Dermis blood vessel endothelial cell (primary cell): ENCODE data around the gene RASSF8. TPM values are rescaled to one million over a fixed set of nuclear protein-coding genes. Genes with fewer than 3 reads are reported as not detected.
A peak's percentile ranks its signal among the peaks of the same experiment; 100 is the strongest.

ENCODE experiments used
- DNase-seq: peaks from one replicate; pipeline ENCODE4 v3.0.0; 2010
- total RNA-seq: library from RNA; depleted of rRNA; stranded (reverse); fragments of >200 nt; gene quantifications from 2 replicates; pipeline ENCODE4 v1.2.3, GENCODE V29; 2014

The RASSF8 gene
- total RNA-seq, 1 donor from 2014 or later = 84.7 TPM

GRCh38 chr12:26062566-26062965 lies 104.1 kb downstream of the RASSF8 start:
- DNase-seq = no peak

GRCh38 chr12:26065451-26065850 lies 107.0 kb downstream of the RASSF8 start:
- DNase-seq = no peak

- no peak for DNase-seq
Observed at GRCh38 chr12:26068503-26068902, 110.0 kb downstream of the RASSF8 start.

GRCh38 chr12:26069796-26070195 lies 111.3 kb downstream of the RASSF8 start:
- no peak for DNase-seq

- no peak for DNase-seq
Observed at GRCh38 chr12:26077915-26078702, 119.6 kb downstream of the RASSF8 start.

GRCh38 chr12:26080911-26081310 lies 122.4 kb downstream of the RASSF8 start:
- no peak for DNase-seq

- DNase-seq = no peak
Observed at GRCh38 chr12:26086936-26087335, 128.5 kb downstream of the RASSF8 start.

GRCh38 chr12:26088998-26089397 lies 130.5 kb downstream of the RASSF8 start:
- DNase-seq = no peak

- no peak for DNase-seq
Observed at GRCh38 chr12:26090836-26091510, 132.5 kb downstream of the RASSF8 start.

GRCh38 chr12:26091822-26092221 lies 133.3 kb downstream of the RASSF8 start:
- DNase-seq = no peak

GRCh38 chr12:26092346-26093105 lies 134.0 kb downstream of the RASSF8 start:
- DNase-seq = no peak

- no peak for DNase-seq
Observed at GRCh38 chr12:26095186-26095585, 136.7 kb downstream of the RASSF8 start.

GRCh38 chr12:26096036-26096435 lies 137.6 kb downstream of the RASSF8 start:
- DNase-seq = no peak

- peak; percentile 84 for DNase-seq
Observed at GRCh38 chr12:26097046-26097878, 138.8 kb downstream of the RASSF8 start.

- DNase-seq = no peak
Observed at GRCh38 chr12:26100666-26101349, 142.3 kb downstream of the RASSF8 start.

- DNase-seq = no peak
Observed at GRCh38 chr12:26101350-26101734, 142.9 kb downstream of the RASSF8 start.

- no peak for DNase-seq
Observed at GRCh38 chr12:26101763-26102162, 143.3 kb downstream of the RASSF8 start.

GRCh38 chr12:26102953-26103352 lies 144.5 kb downstream of the RASSF8 start:
- DNase-seq = peak; percentile 72

- no peak for DNase-seq
Observed at GRCh38 chr12:26106347-26106746, 147.9 kb downstream of the RASSF8 start.

GRCh38 chr12:26108915-26109314 lies 150.4 kb downstream of the RASSF8 start:
- DNase-seq = no peak

- DNase-seq = no peak
Observed at GRCh38 chr12:26109343-26109881, 150.9 kb downstream of the RASSF8 start.

- no peak for DNase-seq
Observed at GRCh38 chr12:26112232-26112631, 153.8 kb downstream of the RASSF8 start.
